ENCODE data around the gene TAF11L4. TPM values are rescaled to one million over a fixed set of nuclear protein-coding genes. Genes with fewer than 3 reads are reported as not detected.
"Not testable (repeated sequence)": the region's sequence is repeated elsewhere in the genome, so short reads cannot be mapped to it uniquely, and the experiment has no call there.

TAF11L4 gene
- total RNA-seq, 2 donors from 2014 or later = not detected

DNA sequence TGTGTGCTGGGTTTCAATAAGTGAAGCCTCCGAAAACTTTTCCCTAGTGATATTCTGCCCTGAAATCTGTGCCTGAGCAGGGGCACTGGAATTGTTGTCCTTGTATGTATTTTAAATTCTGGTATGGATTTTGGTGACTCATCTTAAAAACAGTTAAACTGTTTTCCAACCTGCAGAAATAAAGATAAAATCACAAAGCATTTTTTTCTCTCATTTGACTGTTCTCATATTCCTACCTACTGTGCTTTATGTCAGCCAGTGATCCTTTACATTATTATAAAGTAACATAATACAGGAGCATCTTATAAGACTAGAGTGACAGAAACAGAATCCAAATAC lies 34.5 kb upstream of the TAF11L4 start:
- Histone ChIP-seq H3K9me3 (no peaks in the 10 kb centered on the region), H3K27me3 (no peaks in the 10 kb centered on the region), H3K4me1 (no peaks in the 10 kb centered on the region), H3K4me3 (no peak overlapping the region), H3K36me3 (replicated peaks in 1 of 2; ENCODE audit: insufficient read depth in 1 of 2, low read depth in 2 of 2) (no peaks in the 10 kb centered on the region), H3K27ac (no peak overlapping the region)
- whole genome bisulfite sequencing, 2 donors = 73 to 88% methylated on average over 1 of the region's 1 CpG
- ATAC-seq (no peak), DNase-seq (no peak)
- no peak for TF ChIP-seq CTCF (IDR thresholded peaks at IDR 0.05)
- intact Hi-C loops (cut with DNase I) = no loop called here

GRCh38 chr5:17491257-17491656 lies 30.3 kb upstream of the TAF11L4 start:
- ATAC-seq; H3K4me1 ChIP-seq; H3K4me3 ChIP-seq; H3K9me3 ChIP-seq; DNase-seq; H3K27me3 ChIP-seq; H3K27ac ChIP-seq; H3K36me3 ChIP-seq (replicated peaks in 1 of 2; ENCODE audit: insufficient read depth in 1 of 2, low read depth in 2 of 2); intact Hi-C loops (cut with DNase I): not testable (repeated sequence)
- WGBS, 2 donors = 91 to 93% methylated on average over 13 to 23 of the region's 23 CpGs

DNA sequence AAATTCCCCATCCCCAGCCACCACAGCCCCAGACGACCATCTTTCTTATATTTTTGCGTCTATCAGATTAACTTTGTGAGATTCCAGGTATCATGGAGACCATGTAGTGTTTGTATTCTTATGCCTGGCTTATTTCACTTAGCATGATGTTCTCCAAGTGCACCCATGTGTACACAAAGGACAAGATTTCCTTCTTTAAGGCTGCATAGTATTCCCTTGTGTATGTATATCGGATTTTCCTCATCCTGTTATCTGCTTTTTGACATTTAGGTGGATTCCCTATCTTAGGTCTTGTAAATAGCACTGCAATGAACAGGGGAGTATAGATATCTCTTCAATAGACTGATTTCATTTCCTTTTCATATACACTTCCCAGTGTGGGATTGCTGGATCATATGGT lies 28.8 kb upstream of the TAF11L4 start:
- ATAC-seq (no peak), DNase-seq (no peak)
- no peak overlapping the region for H3K4me3 ChIP-seq
- H3K36me3 ChIP-seq (replicated peaks in 1 of 2; ENCODE audit: insufficient read depth in 1 of 2, low read depth in 2 of 2) = no peaks in the 10 kb centered on the region
- 75 to 78% methylated on average over 3 of the region's 3 CpGs for WGBS, 2 donors
- H3K27ac ChIP-seq = no peak overlapping the region
- TF ChIP-seq POLR2A (IDR thresholded peaks at IDR 0.05) (no peak), CTCF (IDR thresholded peaks at IDR 0.05) (no peak)
- no peaks in the 10 kb centered on the region for H3K9me3 ChIP-seq
- intact Hi-C loops (cut with DNase I) = no loop called here
- no peaks in the 10 kb centered on the region for H3K4me1 ChIP-seq
- H3K27me3 ChIP-seq = no peaks in the 10 kb centered on the region

DNA sequence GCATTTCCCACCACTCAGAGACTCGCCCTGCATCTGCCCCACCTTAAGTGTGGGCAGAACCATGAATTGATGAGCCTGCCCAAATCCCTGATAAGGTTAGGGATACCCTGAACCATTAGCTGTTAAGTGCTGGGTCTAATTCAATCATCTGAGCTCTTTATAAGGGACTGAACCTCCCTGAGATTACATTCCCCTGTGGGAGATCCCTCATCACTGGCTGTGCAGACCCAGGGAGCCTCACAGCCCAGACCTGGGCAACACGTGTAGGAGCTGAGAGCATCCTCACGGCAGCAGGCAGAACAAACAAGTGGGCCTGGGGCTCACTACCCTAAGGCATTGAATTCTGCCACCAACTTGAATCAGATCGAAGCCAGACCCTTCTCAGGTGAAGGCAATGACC lies 24.2 kb upstream of the TAF11L4 start:
- intact Hi-C loops (cut with DNase I) = no loop called here
- WGBS, 2 donors = 11 to 40% methylated on average over 1 to 4 of the region's 4 CpGs
- H3K36me3 ChIP-seq (replicated peaks in 1 of 2; ENCODE audit: insufficient read depth in 1 of 2, low read depth in 2 of 2) = no peaks in the 10 kb centered on the region

GRCh38 chr5:17497931-17498330 lies 23.7 kb upstream of the TAF11L4 start, which contains the start of gene TAF11L2:
Gene TAF11L2 (plus strand): TSS chr5:17498231.
- ATAC-seq; H3K9me3 ChIP-seq; H3K27me3 ChIP-seq; H3K36me3 ChIP-seq (replicated peaks in 1 of 2; ENCODE audit: insufficient read depth in 1 of 2, low read depth in 2 of 2); H3K4me1 ChIP-seq; H3K27ac ChIP-seq; intact Hi-C loops (cut with DNase I); DNase-seq; H3K4me3 ChIP-seq: not testable (repeated sequence)
- WGBS, 2 donors = 63 to 66% methylated on average over 8 of the region's 8 CpGs

More for the DNA sequence above, 24.2 kb upstream of the TAF11L4 start:
- DNase-seq (no peak), ATAC-seq (no peak)
- Histone ChIP-seq H3K9me3 (no peaks in the 10 kb centered on the region), H3K4me3 (no peak overlapping the region), H3K27me3 (no peaks in the 10 kb centered on the region), H3K27ac (no peak overlapping the region), H3K4me1 (no peaks in the 10 kb centered on the region)
- TF ChIP-seq POLR2A (IDR thresholded peaks at IDR 0.05) (no peak), CTCF (IDR thresholded peaks at IDR 0.05) (no peak)

GRCh38 chr5:17511775-17512325 lies 9.8 kb upstream of the TAF11L4 start:
- intact Hi-C loops (cut with DNase I) = no loop called here
- TF ChIP-seq POLR2A (IDR thresholded peaks at IDR 0.05) (no peak), CTCF (IDR thresholded peaks at IDR 0.05) (no peak)
- no peaks in the 10 kb centered on the region for H3K36me3 ChIP-seq (replicated peaks in 1 of 2; ENCODE audit: insufficient read depth in 1 of 2, low read depth in 2 of 2)
- H3K4me3 ChIP-seq = no peak overlapping the region
- H3K9me3 ChIP-seq = no peaks in the 10 kb centered on the region
- H3K27me3 ChIP-seq = no peaks in the 10 kb centered on the region
- no peaks in the 10 kb centered on the region for H3K4me1 ChIP-seq
- DNase-seq (no peak), ATAC-seq (no peak)
- no peak overlapping the region for H3K27ac ChIP-seq
- 80 to 84% methylated on average over 10 to 17 of the region's 17 CpGs for WGBS, 2 donors

DNA sequence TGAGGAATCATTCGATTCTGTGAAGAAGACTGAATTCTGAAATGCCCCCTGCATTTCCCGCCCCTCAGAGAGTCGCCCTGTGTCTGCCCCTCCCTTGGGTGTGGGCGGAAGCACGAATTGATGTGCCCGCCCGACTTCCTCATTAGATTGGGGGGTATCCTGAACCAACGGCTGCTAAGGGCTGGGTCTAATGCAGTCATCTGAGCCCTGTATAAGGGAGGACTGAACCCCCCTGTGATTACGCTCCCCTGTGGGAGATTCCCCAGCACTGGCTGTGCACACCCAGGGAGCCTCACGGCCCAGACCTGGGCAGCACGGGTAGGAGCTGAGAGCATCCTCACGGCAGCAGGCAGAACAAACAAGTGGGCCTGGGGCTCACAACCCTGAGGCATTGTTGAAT lies 4.1 kb upstream of the TAF11L4 start:
- DNase-seq = peak in 1 of 4 donors; percentile 22
- H3K9me3 ChIP-seq; H3K27ac ChIP-seq; H3K27me3 ChIP-seq; H3K4me1 ChIP-seq; H3K36me3 ChIP-seq (replicated peaks in 1 of 2; ENCODE audit: insufficient read depth in 1 of 2, low read depth in 2 of 2); ATAC-seq; intact Hi-C loops (cut with DNase I); H3K4me3 ChIP-seq: not testable (repeated sequence)
- 68% methylated on average over 10 to 12 of the region's 12 CpGs for WGBS, 2 donors

GRCh38 chr5:17518067-17518466 lies 3.5 kb upstream of the TAF11L4 start, which contains the start of gene TAF11L3:
Gene TAF11L3 (plus strand): TSS chr5:17518367.
- H3K4me3 ChIP-seq; H3K27me3 ChIP-seq; H3K9me3 ChIP-seq; ATAC-seq; H3K36me3 ChIP-seq (replicated peaks in 1 of 2; ENCODE audit: insufficient read depth in 1 of 2, low read depth in 2 of 2); intact Hi-C loops (cut with DNase I); H3K27ac ChIP-seq; H3K4me1 ChIP-seq; DNase-seq: not testable (repeated sequence)
- no CpG with 5 or more reads among the region's 15 CpGs for WGBS, 2 donors
